Neural cell (in vitro differentiated cells): ENCODE results near the gene ADAMTS4. TPM values are rescaled to one million over a fixed set of nuclear protein-coding genes. Genes with fewer than 3 reads are reported as not detected.

Source experiments
- H2AFZ ChIP-seq: fragments of 200-600, 300-800 bp; sonication (generic), shearing (Covaris generic); 2 replicates; pipeline ENCODE4 v1.6.0; 2014; ENCODE audit warnings: low read depth, mild to moderate bottlenecking, antibody characterized with exemption, low read length, moderate library complexity
- H3F3A ChIP-seq: fragments of 200-600 bp; shearing (Covaris generic); 2 replicates; pipeline ENCODE4 v1.6.1; 2016; ENCODE audit warnings: mild to moderate bottlenecking, moderate library complexity, mixed read lengths, antibody characterized with exemption, low read length; ENCODE audit not compliant: insufficient read depth, poor library complexity, severe bottlenecking
- H3K27ac ChIP-seq: fragments of 200-600, 300-800 bp; sonication (generic), shearing (Covaris generic); 2 replicates; pipeline ENCODE4 v1.5.1; 2014; ENCODE audit warnings: mild to moderate bottlenecking, low read length, moderate library complexity
- H3K27me3 ChIP-seq: fragments of 300-800, 200-600 bp; sonication (generic), shearing (Covaris generic); 2 replicates; pipeline ENCODE4 v1.6.0; 2014; ENCODE audit warnings: mild to moderate bottlenecking, low read depth, low read length, moderate library complexity; ENCODE audit not compliant: insufficient read depth
- H3K36me3 ChIP-seq: fragments of 300-800, 200-600 bp; sonication (generic), shearing (Covaris generic); 2 replicates; pipeline ENCODE4 v1.5.1; 2014; ENCODE audit warnings: mild to moderate bottlenecking, antibody characterized with exemption, low read length, moderate library complexity; ENCODE audit not compliant: insufficient read depth
- H3K4me2 ChIP-seq: fragments of 300-800, 200-600 bp; sonication (generic), shearing (Covaris generic); 2 replicates; pipeline ENCODE4 v1.6.0; 2014; ENCODE audit warnings: mild to moderate bottlenecking, low read length
- H3K4me3 ChIP-seq: fragments of 300-800, 200-600 bp; sonication (generic), shearing (Covaris generic); 2 replicates; pipeline ENCODE4 v1.5.1; 2014; ENCODE audit warnings: mild to moderate bottlenecking, low read length, moderate library complexity
- H3K79me2 ChIP-seq: fragments of 200-600 bp; shearing (Covaris generic); replicated peaks from 2 replicates; pipeline ENCODE4 v1.6.0; 2014; ENCODE audit warnings: mild to moderate bottlenecking, low read length, moderate library complexity; ENCODE audit not compliant: insufficient read depth
- H3K9ac ChIP-seq: fragments of 300-800, 200-600 bp; sonication (generic), shearing (Covaris generic); 2 replicates; pipeline ENCODE4 v1.6.1; 2016; ENCODE audit warnings: mild to moderate bottlenecking, low read length, mixed read lengths
- H3K9me2 ChIP-seq: fragments of 200-600 bp; shearing (Covaris generic); 2 replicates; pipeline ENCODE4 v1.6.1; 2016; ENCODE audit warnings: mild to moderate bottlenecking, low read length, mixed read lengths; ENCODE audit not compliant: insufficient read depth
- H3K9me3 ChIP-seq: fragments of 200-600, 300-800 bp; sonication (generic), shearing (Covaris generic); 2 replicates; pipeline ENCODE4 v1.6.1; 2016; ENCODE audit warnings: mild to moderate bottlenecking, mixed run types, low read length, moderate library complexity, mixed read lengths
- H4K20me1 ChIP-seq: fragments of 200-600 bp; shearing (Covaris generic); 2 replicates; pipeline ENCODE4 v1.6.1; 2016; ENCODE audit warnings: mild to moderate bottlenecking, mixed run types; ENCODE audit not compliant: insufficient read depth
- CTCF ChIP-seq: fragments of 450-650 bp; IDR thresholded peaks from 2 replicates; pipeline ENCODE4 v1.5.1; 2014; ENCODE audit warnings: antibody characterized with exemption, mild to moderate bottlenecking, moderate library complexity; ENCODE audit not compliant: poor library complexity, severe bottlenecking
- EP300 ChIP-seq: fragments of 450-650 bp; conservative IDR thresholded peaks from 2 replicates; pipeline ENCODE4 v1.6.1; 2014; ENCODE audit warnings: antibody characterized with exemption, mild to moderate bottlenecking, moderate library complexity; ENCODE audit not compliant: poor library complexity, severe bottlenecking
- EZH2 ChIP-seq: fragments of 200-600, 300-800 bp; shearing (Covaris generic), sonication (generic); IDR thresholded peaks from 2 replicates; pipeline ENCODE4 v1.6.1; 2014; ENCODE audit warnings: antibody characterized with exemption, low read length, borderline replicate concordance, mild to moderate bottlenecking; ENCODE audit not compliant: insufficient read depth, poor library complexity, severe bottlenecking
- MXI1 ChIP-seq: fragments of 450-650 bp; conservative IDR thresholded peaks from 2 replicates; pipeline ENCODE4 v1.6.1; 2014; ENCODE audit warnings: antibody characterized with exemption, mild to moderate bottlenecking; ENCODE audit not compliant: poor library complexity, severe bottlenecking
- POLR2AphosphoS5 ChIP-seq: IDR thresholded peaks from 2 replicates; pipeline ENCODE4 v1.6.1; 2012
- RAD21 ChIP-seq: fragments of 450-650 bp; conservative IDR thresholded peaks from 2 replicates; pipeline ENCODE4 v1.6.1; 2014; ENCODE audit warnings: antibody characterized with exemption, mild to moderate bottlenecking, moderate library complexity
- REST ChIP-seq: IDR thresholded peaks from 2 replicates; pipeline ENCODE4 v1.6.1; 2012; ENCODE audit warnings: borderline replicate concordance
- SMC3 ChIP-seq: fragments of 450-650 bp; conservative IDR thresholded peaks from 2 replicates; pipeline ENCODE4 v1.6.1; 2014; ENCODE audit warnings: antibody characterized with exemption, mild to moderate bottlenecking, moderate library complexity; ENCODE audit not compliant: poor library complexity
- TAF1 ChIP-seq: IDR thresholded peaks from 2 replicates; pipeline ENCODE4 v1.6.1; 2012; ENCODE audit warnings: low read depth
- polyA plus RNA-seq: library from polyadenylated mRNA; depleted of rRNA; stranded (reverse); fragments of >200 nt; gene quantifications from 2 replicates; pipeline ENCODE4 v1.2.3, GENCODE V29; 2014

The ADAMTS4 gene
- polyA plus RNA-seq, 1 donor from 2014 or later = 0.04 TPM

- H3K27me3 ChIP-seq = no peaks in the 10 kb centered on the region
- no peaks in the 10 kb centered on the region for H3F3A ChIP-seq
- H3K9me3 ChIP-seq = no peaks in the 10 kb centered on the region
- H4K20me1 ChIP-seq = no peaks in the 10 kb centered on the region
- H3K27ac ChIP-seq = no peak overlapping the region
- no peaks in the 10 kb centered on the region for H3K9me2 ChIP-seq
- no peak overlapping the region for H3K9ac ChIP-seq
- no peaks in the 10 kb centered on the region for H3K36me3 ChIP-seq
- no peaks in the 10 kb centered on the region for H3K79me2 ChIP-seq
- TF ChIP-seq EP300 (no peak), CTCF (no peak), SMC3 (no peak), RAD21 (no peak), POLR2AphosphoS5 (no peak), TAF1 (no peak), MXI1 (no peak), EZH2 (no peak), REST (no peak)
- no peak overlapping the region for H2AFZ ChIP-seq
- H3K4me3 ChIP-seq = no peak overlapping the region
- no peak overlapping the region for H3K4me2 ChIP-seq
Measured at GRCh38 chr1:161185732-161186311, 13.0 kb downstream of the ADAMTS4 start.

GRCh38 chr1:161185282-161185682 is 13.6 kb downstream of the ADAMTS4 start:
- no peaks in the 10 kb centered on the region for H3K27me3 ChIP-seq
- H3K9me2 ChIP-seq = no peaks in the 10 kb centered on the region
- H4K20me1 ChIP-seq = no peaks in the 10 kb centered on the region
- H3K4me3 ChIP-seq = no peak overlapping the region
- no peaks in the 10 kb centered on the region for H3K36me3 ChIP-seq
- no peaks in the 10 kb centered on the region for H3K9me3 ChIP-seq
- H3K9ac ChIP-seq = no peak overlapping the region
- H2AFZ ChIP-seq = no peak overlapping the region
- no peaks in the 10 kb centered on the region for H3K79me2 ChIP-seq
- H3K27ac ChIP-seq = no peak overlapping the region
- no peaks in the 10 kb centered on the region for H3F3A ChIP-seq
- no peak overlapping the region for H3K4me2 ChIP-seq
- TF ChIP-seq CTCF = no peak
- no peak for TF ChIP-seq REST
- TF ChIP-seq TAF1 = no peak
- no peak for TF ChIP-seq POLR2AphosphoS5
- no peak for TF ChIP-seq RAD21
- no peak for TF ChIP-seq EP300
- TF ChIP-seq EZH2 = no peak
- TF ChIP-seq MXI1 = no peak
- TF ChIP-seq SMC3 = no peak
